ENCODE data around the gene EDC4. TPM values are rescaled to one million over a fixed set of nuclear protein-coding genes. Genes with fewer than 3 reads are reported as not detected.
A peak's percentile ranks its signal among the peaks of the same experiment; 100 is the strongest.

Gene EDC4
- total and polyA plus RNA-seq, 9 of the 15 experiments (the other 6 are each of a cell fraction or from before 2014, with no cell fraction given) = 1.1 to 131 (median 74.0) TPM

GRCh38 chr16:67917140-67917851, 44.4 kb downstream of the EDC4 start (continued):
- TF ChIP-seq TFE3 (CRISPR knock-in tag; IDR thresholded peaks at IDR 0.05) (no peak), ATF2 (CRISPR knock-in tag; IDR thresholded peaks at IDR 0.05) (no peak), ZNF583 (CRISPR knock-in tag; IDR thresholded peaks at IDR 0.05) (no peak), TAF9B (IDR thresholded peaks at IDR 0.05; ENCODE audit: partially characterized antibody) (no peak), ELF4 (CRISPR knock-in tag; IDR thresholded peaks at IDR 0.05) (no peak), CHD1 (IDR thresholded peaks at IDR 0.05; ENCODE audit: low read length) (no peak)

- WGBS (ENCODE audit: insufficient coverage, low coverage, missing lambda C conversion rate) = 30% methylated on average over 4 of the region's 4 CpGs
- ATAC-seq (peak; percentile 77), FAIRE-seq (peak; percentile 92), DNase-seq (ENCODE audit: extremely low read depth in 1 of 4, low spot score in 3 of 4) (peak; percentile 66 to 75 (median 71))
- BruUV-seq (replicated peaks) = no TSS peak
- peaks cover 18 to 29% of the 10 kb centered on the region in 2 experiments for H3K4me1 ChIP-seq (replicated peaks in 1 of 2; ENCODE audit: control insufficient read depth in 2 of 2, insufficient read depth in 2 of 2, low read length in 2 of 2)
- peak overlapping the region in 1 of 2 experiments; percentile 23; a peak in 1 of 4 replicates for H3K9ac ChIP-seq (ENCODE audit: insufficient read depth in 1 of 2, low read depth in 2 of 2, low read length in 2 of 2)
- peak overlapping the region; percentile 3; the same call in 1 of the 2 replicates for H3K4me2 ChIP-seq (ENCODE audit: insufficient read depth, low read length)
- in situ Hi-C loops (cut with MboI) (no loop called here), intact Hi-C loops (cut with micrococcal nuclease) (no loop called here)
- no peak overlapping the region for H3K4me3 ChIP-seq
- H3K9me1 ChIP-seq (ENCODE audit: control insufficient read depth, insufficient read depth, low read length) = peaks cover 7% of the 10 kb centered on the region
- H2AFZ ChIP-seq (ENCODE audit: low read depth, low read length) = no peak overlapping the region; the same call in 1 of the 2 replicates
- H4K20me1 ChIP-seq (replicated peaks; ENCODE audit: control insufficient read depth, insufficient read depth, low read length) = peaks cover 24% of the 10 kb centered on the region
- H3K9me3 ChIP-seq (replicated peaks; ENCODE audit: control insufficient read depth, insufficient read depth, low read depth, low read length) = no peaks in the 10 kb centered on the region
- no peaks in the 10 kb centered on the region for H3K79me2 ChIP-seq (ENCODE audit: control insufficient read depth, insufficient read depth, low read length)
- H3K36me3 ChIP-seq (ENCODE audit: control insufficient read depth, insufficient read depth, low read length) = no peaks in the 10 kb centered on the region
- peak overlapping the region; percentile 56; the same call in 2 of the 3 replicates for H3K27ac ChIP-seq (ENCODE audit: extremely low read depth, low read depth, low read length)
- H3K27me3 ChIP-seq (ENCODE audit: control insufficient read depth in 2 of 2, insufficient read depth in 2 of 2, low read length in 2 of 2) = no peaks in the 10 kb centered on the region
- CTCF ChIA-PET (ENCODE audit: low intra/inter-chr PET ratio) = interaction anchor here (0.5 to 0.7 kb wide), 2 partner anchors 34 to 101 kb away, joined by 4 to 5 read pairs; no protein-coding TSS in a partner anchor
- POLR2A ChIA-PET = interaction anchor here (0.6 to 1.0 kb wide), 4 partner anchors 14 to 73 kb away, joined by 3 to 8 read pairs (median 4); no protein-coding TSS in a partner anchor
- peak; percentile 55 for TF ChIP-seq FOS (IDR thresholded peaks at IDR 0.05; ENCODE audit: extremely low read depth, insufficient read length)
- TF ChIP-seq BCOR (IDR thresholded peaks at IDR 0.05) = no peak
- peak; percentile 72 for TF ChIP-seq DPF2 (IDR thresholded peaks at IDR 0.05)
- no peak for TF ChIP-seq CC2D1A (IDR thresholded peaks at IDR 0.05)
- TF ChIP-seq FOXJ2 (tag; IDR thresholded peaks at IDR 0.05) = no peak
- no peak for TF ChIP-seq E2F4 (CRISPR knock-in tag; IDR thresholded peaks at IDR 0.05; ENCODE audit: low read depth)
- TF ChIP-seq NUFIP1 (IDR thresholded peaks at IDR 0.05; ENCODE audit: partially characterized antibody) = no peak
- no peak for TF ChIP-seq NR1H2 (CRISPR knock-in tag; IDR thresholded peaks at IDR 0.05)
- peak; percentile 95 for TF ChIP-seq JUN (IDR thresholded peaks at IDR 0.05; ENCODE audit: borderline replicate concordance, low read depth, low read length)
- TF ChIP-seq JUN (CRISPR knock-in tag; IDR thresholded peaks at IDR 0.05; ENCODE audit: borderline replicate concordance) = no peak
- TF ChIP-seq HDAC1 (IDR thresholded peaks at IDR 0.05) = 0 out of 4 replicates have a peak, but pooled peaks of 1 of the 2 experiments have one; percentile 25
- no peak for TF ChIP-seq HIVEP1 (CRISPR knock-in tag; IDR thresholded peaks at IDR 0.05)
- no peak for TF ChIP-seq ZNF436 (CRISPR knock-in tag; IDR thresholded peaks at IDR 0.05)
These were observed 45.0 kb downstream of the EDC4 start for GRCh38 chr16:67917852-67918236.
